Peyer's patch (tissue), 4 donors: Measurements from ENCODE around the gene OBI1. TPM values are rescaled to one million over a fixed set of nuclear protein-coding genes. Genes with fewer than 3 reads are reported as not detected.
A peak's percentile ranks its signal among the peaks of the same experiment; 100 is the strongest.

Source experiments
- DNase-seq, 3 donors: peaks; one replicate each; pipeline ENCODE4 v3.0.0-alpha.2; 2017 to 2019
- H3K27ac ChIP-seq, 4 donors: fragments of 200-600 bp; sonication (generic); one replicate each; pipeline ENCODE4 v1.5.1; 2016 to 2019
- H3K27me3 ChIP-seq, 2 donors: fragments of 200-600 bp; sonication (generic); one replicate each; pipeline ENCODE4 v1.5.1; 2019
- H3K36me3 ChIP-seq, 3 donors: fragments of 200-600 bp; sonication (generic); one replicate each; pipeline ENCODE4 v1.5.1; 2016 to 2019
- H3K4me1 ChIP-seq, 4 donors: fragments of 200-600 bp; sonication (generic); one replicate each; pipeline ENCODE4 v1.5.1; 2016 to 2019
- H3K4me3 ChIP-seq, 4 donors: fragments of 200-600 bp; sonication (generic); 1 replicate in 3 of 4; 2 replicates in 1 of 4; pipeline ENCODE4 v1.5.1; 2016 to 2019; ENCODE audit warnings: mild to moderate bottlenecking in 1 of 4
- H3K9me3 ChIP-seq, 4 donors: fragments of 200-600 bp; sonication (generic); one replicate each; pipeline ENCODE4 v1.5.1; 2016 to 2019; ENCODE audit warnings: mild to moderate bottlenecking in 1 of 4
- CTCF ChIP-seq, 6 experiments: fragments of 450-650 bp in 4 of 6; fragments of 200-600 bp in 2 of 6; sonication (generic) in 1 of 6; IDR thresholded peaks; one replicate each; pipeline ENCODE4 v1.5.1; 2017 to 2019; ENCODE audit warnings: antibody characterized with exemption in 6 of 6, mild to moderate bottlenecking in 3 of 6, moderate library complexity in 1 of 6
- POLR2A ChIP-seq, 2 donors: fragments of 450-650 bp; IDR thresholded peaks; one replicate each; pipeline ENCODE4 v1.5.1; 2017; ENCODE audit warnings: antibody characterized with exemption in 2 of 2, mild to moderate bottlenecking in 2 of 2, moderate library complexity in 2 of 2
- total RNA-seq, 4 donors: library from RNA; depleted of rRNA; stranded (reverse); fragments of >200 nt; gene quantifications; one replicate each; pipeline ENCODE4 v1.1.0, GENCODE V29; 2016

Gene OBI1
- total RNA-seq, 4 donors from 2014 or later: 4.4 to 13.2 (median 7.9) TPM

GRCh38 chr13:78662467-78662866 is 3.5 kb upstream of the OBI1 start:
- TF ChIP-seq CTCF (IDR thresholded peaks at IDR 0.05) (no peak), POLR2A (IDR thresholded peaks at IDR 0.05) (no peak)
- DNase-seq: no peak

GRCh38 chr13:78660495-78660857 is 1.5 kb upstream of the OBI1 start:
- DNase-seq: no peak
- Histone ChIP-seq H3K4me1 (peaks cover 0 to 15% (median 6%) of the 10 kb centered on the region in 4 donors), H3K27ac (no peak overlapping the region), H3K27me3 (no peaks in the 10 kb centered on the region), H3K9me3 (no peaks in the 10 kb centered on the region), H3K36me3 (no peaks in the 10 kb centered on the region), H3K4me3 (peak overlapping the region in 2 of 4 donors; percentile 87 to 98)
- TF ChIP-seq POLR2A (IDR thresholded peaks at IDR 0.05): no peak
- TF ChIP-seq CTCF (IDR thresholded peaks at IDR 0.05): no peak

More at GRCh38 chr13:78662467-78662866, 3.5 kb upstream of the OBI1 start:
- no peaks in the 10 kb centered on the region for H3K9me3 ChIP-seq
- H3K4me3 ChIP-seq: no peak overlapping the region
- H3K4me1 ChIP-seq: peaks cover 0 to 9% (median 5%) of the 10 kb centered on the region in 4 donors
- H3K27me3 ChIP-seq: no peaks in the 10 kb centered on the region
- H3K36me3 ChIP-seq: no peaks in the 10 kb centered on the region
- no peak overlapping the region for H3K27ac ChIP-seq

- Histone ChIP-seq H3K27me3 (no peaks in the 10 kb centered on the region), H3K9me3 (no peaks in the 10 kb centered on the region), H3K4me3 (peak overlapping the region; percentile 67 to 98 (median 90)), H3K4me1 (peaks cover 0 to 15% (median 6%) of the 10 kb centered on the region in 4 donors), H3K36me3 (no peaks in the 10 kb centered on the region), H3K27ac (no peak overlapping the region)
- TF ChIP-seq CTCF (IDR thresholded peaks at IDR 0.05): no peak
- TF ChIP-seq POLR2A (IDR thresholded peaks at IDR 0.05): no peak
- DNase-seq: peak in 2 of 3 donors; percentile 36 to 54
Observed at GRCh38 chr13:78659732-78660494, 958 bp upstream of the OBI1 start.

- no peak for DNase-seq
- TF ChIP-seq CTCF (IDR thresholded peaks at IDR 0.05) (no peak), POLR2A (IDR thresholded peaks at IDR 0.05) (no peak)
- Histone ChIP-seq H3K9me3 (no peaks in the 10 kb centered on the region), H3K4me3 (peak overlapping the region; percentile 67 to 98 (median 90)), H3K36me3 (no peaks in the 10 kb centered on the region), H3K4me1 (peaks cover 0 to 15% (median 6%) of the 10 kb centered on the region in 4 donors), H3K27me3 (no peaks in the 10 kb centered on the region), H3K27ac (peak overlapping the region in 2 of 4 donors; percentile 48 to 80)
Observed at GRCh38 chr13:78659450-78659730, 435 bp upstream of the OBI1 start.

GRCh38 chr13:78657699-78658629 is 991 bp downstream of the OBI1 start:
- TF ChIP-seq CTCF (IDR thresholded peaks at IDR 0.05): no peak
- TF ChIP-seq POLR2A (IDR thresholded peaks at IDR 0.05): no peak
- DNase-seq: no peak

More at GRCh38 chr13:78657699-78658629, 991 bp downstream of the OBI1 start:
- H3K36me3 ChIP-seq: no peaks in the 10 kb centered on the region
- H3K4me3 ChIP-seq: peak overlapping the region; percentile 67 to 98 (median 90)
- peaks cover 0 to 15% (median 6%) of the 10 kb centered on the region in 4 donors for H3K4me1 ChIP-seq
- no peaks in the 10 kb centered on the region for H3K9me3 ChIP-seq
- H3K27me3 ChIP-seq: no peaks in the 10 kb centered on the region
- H3K27ac ChIP-seq: peak overlapping the region; percentile 48 to 80 (median 76)
